OCI-LY1 (cell line): ENCODE data around the gene KCNIP3.

Experiments used
- H2AFZ ChIP-seq: fragments of 200-600 bp; sonication (generic), shearing (Covaris generic); 2 replicates; pipeline ENCODE4 v1.6.0; 2014; ENCODE audit warnings: antibody characterized with exemption, mild to moderate bottlenecking, low read length
- H3F3A ChIP-seq: fragments of 200-600 bp; sonication (generic), shearing (Covaris generic); 2 replicates; pipeline ENCODE4 v1.6.0; 2014; ENCODE audit warnings: mild to moderate bottlenecking, antibody characterized with exemption, low read length, moderate library complexity; ENCODE audit not compliant: insufficient read depth
- H3K27ac ChIP-seq: fragments of 200-600 bp; sonication (generic); 2 replicates; pipeline ENCODE4 v1.5.1; 2014; ENCODE audit warnings: low read length, mixed run types, mild to moderate bottlenecking, low read depth; ENCODE audit not compliant: poor library complexity, severe bottlenecking
- H3K27me3 ChIP-seq: fragments of 200-600 bp; sonication (generic); 2 replicates; pipeline ENCODE4 v1.6.0; 2014; ENCODE audit warnings: antibody characterized with exemption, mild to moderate bottlenecking, low read length, moderate library complexity; ENCODE audit not compliant: insufficient read depth
- H3K36me3 ChIP-seq: fragments of 200-600 bp; sonication (generic); 2 replicates; pipeline ENCODE4 v1.6.1; 2014; ENCODE audit warnings: mild to moderate bottlenecking, antibody characterized with exemption, low read length, moderate library complexity, mixed read lengths; ENCODE audit not compliant: insufficient read depth
- H3K4me1 ChIP-seq: fragments of 200-600 bp; sonication (generic); 2 replicates; pipeline ENCODE4 v1.5.1; 2014; ENCODE audit warnings: mild to moderate bottlenecking, low read length, moderate library complexity; ENCODE audit not compliant: insufficient read depth, severe bottlenecking
- H3K4me2 ChIP-seq: fragments of 200-600 bp; sonication (generic), shearing (Covaris generic); 2 replicates; pipeline ENCODE4 v1.6.1; 2014; ENCODE audit warnings: low read length
- H3K4me3 ChIP-seq: fragments of 200-600 bp; sonication (generic); 2 replicates; pipeline ENCODE4 v1.5.1; 2014; ENCODE audit warnings: low read length, low read depth, mild to moderate bottlenecking, mixed read lengths; ENCODE audit not compliant: poor library complexity, severe bottlenecking
- H3K79me2 ChIP-seq: fragments of 200-600 bp; shearing (Covaris generic); 2 replicates; pipeline ENCODE4 v1.6.1; 2016; ENCODE audit warnings: mixed run types, low read length, mixed read lengths; ENCODE audit not compliant: insufficient read depth
- H3K9ac ChIP-seq: fragments of 200-600 bp; sonication (generic), shearing (Covaris generic); 2 replicates; pipeline ENCODE4 v1.6.1; 2014; ENCODE audit warnings: mild to moderate bottlenecking, low read length, mixed read lengths
- H3K9me2 ChIP-seq: fragments of 200-600 bp; sonication (generic), shearing (Covaris generic); 2 replicates; pipeline ENCODE4 v1.6.1; 2014; ENCODE audit warnings: low read depth, mild to moderate bottlenecking, low read length, mixed read lengths
- H3K9me3 ChIP-seq: fragments of 200-600 bp; shearing (Covaris generic); 2 replicates; pipeline ENCODE4 v1.6.1; 2014; ENCODE audit warnings: low read length, mixed read lengths
- H4K20me1 ChIP-seq: fragments of 200-600 bp; sonication (generic), shearing (Covaris generic); 2 replicates; pipeline ENCODE4 v1.6.0; 2016; ENCODE audit warnings: mild to moderate bottlenecking, low read length; ENCODE audit not compliant: insufficient read depth
- EZH2 ChIP-seq: fragments of 200-600 bp; sonication (generic), shearing (Covaris generic); IDR thresholded peaks from 2 replicates; pipeline ENCODE4 v1.8.0; 2017; ENCODE audit warnings: borderline replicate concordance, mixed run types, mild to moderate bottlenecking, antibody characterized with exemption, low read length, moderate library complexity, mixed read lengths
- TF ChIP-seq, protein P1 (sequence below): fragments of 200-600 bp; sonication (generic), shearing (Covaris generic); IDR thresholded peaks from 2 replicates; pipeline ENCODE4 v1.5.1; 2017; ENCODE audit warnings: mild to moderate bottlenecking, antibody characterized with exemption, low read length, moderate library complexity, mixed read lengths

KCNIP3 gene

DNA sequence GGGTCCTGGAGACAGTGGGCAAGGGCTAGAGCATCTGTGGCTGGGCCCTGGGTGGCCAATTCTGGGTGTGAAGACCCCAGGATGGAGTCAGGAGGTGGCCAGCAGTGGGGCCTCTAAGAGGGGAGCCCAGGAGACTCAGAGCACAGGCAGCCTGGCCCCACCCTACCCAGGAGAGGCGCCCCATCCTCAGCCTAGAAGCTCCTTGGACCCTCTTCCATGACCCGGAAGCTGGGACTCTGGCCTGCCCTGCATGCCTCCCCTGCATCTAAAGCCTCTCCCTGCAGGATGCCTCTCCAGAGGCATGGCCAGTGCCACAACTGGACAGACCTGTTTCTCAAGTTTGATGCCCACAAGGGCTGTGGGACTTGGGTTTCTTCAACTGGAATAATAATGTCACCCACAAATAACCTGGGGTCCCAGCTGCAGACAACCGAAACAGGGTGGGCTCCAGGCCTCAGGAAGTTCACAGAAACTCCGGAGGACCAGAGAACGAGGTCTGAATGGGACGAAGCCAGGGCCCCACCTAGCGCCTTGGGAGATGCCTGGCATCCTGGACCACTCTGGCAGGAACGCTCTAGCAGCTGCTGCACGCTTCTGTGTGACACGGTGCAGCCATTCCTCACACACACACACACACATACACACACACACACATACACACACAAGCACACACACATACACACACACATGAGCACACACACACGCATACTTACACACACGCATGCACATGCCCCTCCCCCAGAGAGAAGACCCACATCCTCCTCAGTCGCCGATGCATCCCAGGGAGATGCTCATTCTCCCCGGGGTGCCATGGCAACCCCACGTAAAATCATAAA lies 16.4 kb downstream of the KCNIP3 start:
- Histone ChIP-seq H3K79me2 (no peaks in the 10 kb centered on the region), H3K27me3 (0 out of 2 replicates have a peak, but pooled peaks cover 3% of the 10 kb centered on the region), H4K20me1 (no peaks in the 10 kb centered on the region), H3K9ac (no peak overlapping the region), H3K9me3 (no peaks in the 10 kb centered on the region), H3K4me1 (no peaks in the 10 kb centered on the region), H3K4me2 (no peak overlapping the region), H2AFZ (no peak overlapping the region), H3K36me3 (no peaks in the 10 kb centered on the region), H3F3A (no peaks in the 10 kb centered on the region), H3K9me2 (no peaks in the 10 kb centered on the region), H3K27ac (no peak overlapping the region), H3K4me3 (no peak overlapping the region)
- TF ChIP-seq EZH2, result no peak
- TF ChIP-seq, protein P1, sequence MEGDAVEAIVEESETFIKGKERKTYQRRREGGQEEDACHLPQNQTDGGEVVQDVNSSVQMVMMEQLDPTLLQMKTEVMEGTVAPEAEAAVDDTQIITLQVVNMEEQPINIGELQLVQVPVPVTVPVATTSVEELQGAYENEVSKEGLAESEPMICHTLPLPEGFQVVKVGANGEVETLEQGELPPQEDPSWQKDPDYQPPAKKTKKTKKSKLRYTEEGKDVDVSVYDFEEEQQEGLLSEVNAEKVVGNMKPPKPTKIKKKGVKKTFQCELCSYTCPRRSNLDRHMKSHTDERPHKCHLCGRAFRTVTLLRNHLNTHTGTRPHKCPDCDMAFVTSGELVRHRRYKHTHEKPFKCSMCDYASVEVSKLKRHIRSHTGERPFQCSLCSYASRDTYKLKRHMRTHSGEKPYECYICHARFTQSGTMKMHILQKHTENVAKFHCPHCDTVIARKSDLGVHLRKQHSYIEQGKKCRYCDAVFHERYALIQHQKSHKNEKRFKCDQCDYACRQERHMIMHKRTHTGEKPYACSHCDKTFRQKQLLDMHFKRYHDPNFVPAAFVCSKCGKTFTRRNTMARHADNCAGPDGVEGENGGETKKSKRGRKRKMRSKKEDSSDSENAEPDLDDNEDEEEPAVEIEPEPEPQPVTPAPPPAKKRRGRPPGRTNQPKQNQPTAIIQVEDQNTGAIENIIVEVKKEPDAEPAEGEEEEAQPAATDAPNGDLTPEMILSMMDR, result no peak

- Histone ChIP-seq H3K9me3 (no peaks in the 10 kb centered on the region), H3K9me2 (no peaks in the 10 kb centered on the region), H3K27ac (no peak overlapping the region), H4K20me1 (no peaks in the 10 kb centered on the region), H3K4me3 (no peak overlapping the region), H3K79me2 (no peaks in the 10 kb centered on the region), H3K27me3 (0 out of 2 replicates have a peak, but pooled peaks cover 3% of the 10 kb centered on the region), H3K36me3 (no peaks in the 10 kb centered on the region), H2AFZ (no peak overlapping the region), H3K9ac (no peak overlapping the region), H3F3A (no peaks in the 10 kb centered on the region), H3K4me1 (no peaks in the 10 kb centered on the region), H3K4me2 (no peak overlapping the region)
- TF ChIP-seq, protein P1, result no peak
- TF ChIP-seq EZH2, result no peak
Measured at GRCh38 chr2:95314598-95314963, 17.4 kb downstream of the KCNIP3 start.

- no peak overlapping the region for H3K27ac ChIP-seq
Measured at GRCh38 chr2:95314964-95315611, 17.9 kb downstream of the KCNIP3 start.

More at GRCh38 chr2:95314964-95315611, 17.9 kb downstream of the KCNIP3 start:
- Histone ChIP-seq H3K4me2 (no peak overlapping the region), H3K4me1 (no peaks in the 10 kb centered on the region), H2AFZ (no peak overlapping the region), H3F3A (no peaks in the 10 kb centered on the region), H3K9ac (no peak overlapping the region), H3K9me2 (no peaks in the 10 kb centered on the region), H4K20me1 (no peaks in the 10 kb centered on the region), H3K27me3 (no peaks in the 10 kb centered on the region), H3K4me3 (no peak overlapping the region), H3K36me3 (no peaks in the 10 kb centered on the region), H3K79me2 (no peaks in the 10 kb centered on the region), H3K9me3 (no peaks in the 10 kb centered on the region)
- TF ChIP-seq, protein P1, result peak; percentile 58
- no peak for TF ChIP-seq EZH2
